ENCODE data around the gene ASB1.

ASB1 gene, protein sequence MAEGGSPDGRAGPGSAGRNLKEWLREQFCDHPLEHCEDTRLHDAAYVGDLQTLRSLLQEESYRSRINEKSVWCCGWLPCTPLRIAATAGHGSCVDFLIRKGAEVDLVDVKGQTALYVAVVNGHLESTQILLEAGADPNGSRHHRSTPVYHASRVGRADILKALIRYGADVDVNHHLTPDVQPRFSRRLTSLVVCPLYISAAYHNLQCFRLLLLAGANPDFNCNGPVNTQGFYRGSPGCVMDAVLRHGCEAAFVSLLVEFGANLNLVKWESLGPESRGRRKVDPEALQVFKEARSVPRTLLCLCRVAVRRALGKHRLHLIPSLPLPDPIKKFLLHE

DNA sequence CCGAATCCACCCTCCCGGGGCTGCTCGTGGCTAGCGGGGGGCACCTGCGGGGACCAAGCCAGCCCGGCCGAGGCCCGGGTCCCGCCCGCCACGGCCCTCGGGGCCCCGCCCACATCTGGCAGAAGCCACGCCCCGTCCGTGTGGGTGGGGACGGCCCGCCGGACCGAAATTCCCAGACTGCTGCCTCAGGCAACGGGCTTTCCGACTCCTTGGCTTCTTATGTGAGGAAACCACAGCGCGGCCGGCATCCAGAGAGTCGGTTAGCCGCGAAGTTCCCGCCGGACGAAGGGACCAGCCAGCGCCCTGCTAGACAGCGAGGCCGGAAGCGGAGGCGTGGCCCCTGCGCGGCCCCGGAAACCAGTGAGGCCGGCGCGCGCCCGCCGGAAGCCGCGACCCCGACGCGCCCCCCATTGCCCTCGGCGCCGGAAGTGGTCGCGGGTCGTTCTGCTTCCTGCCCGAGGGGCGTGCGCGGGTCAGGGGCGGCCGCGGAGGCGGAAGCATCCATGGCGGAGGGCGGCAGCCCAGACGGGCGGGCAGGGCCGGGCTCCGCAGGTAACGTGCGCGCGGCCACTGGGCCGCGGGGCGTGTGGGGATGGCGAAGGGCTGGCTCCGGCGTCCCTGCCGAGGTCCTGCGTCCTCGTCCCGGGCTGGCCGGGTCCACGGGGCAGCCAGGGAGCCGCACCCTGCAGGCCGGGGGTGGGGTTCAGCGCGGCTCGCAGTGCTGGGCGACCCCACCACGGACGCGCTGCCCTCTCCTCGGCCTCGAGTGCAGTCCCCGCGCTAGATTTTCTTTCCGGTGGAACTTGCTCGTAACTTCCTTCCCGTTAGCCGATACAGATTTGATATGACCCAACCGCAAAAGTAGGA lies at the start of gene ASB1:
TSS of gene ASB1 (plus strand) at position 360 of the 867 bp plus-strand sequence. CDS start at position 504, 144 bp downstream.
- peak; percentile 5 for DNase-seq (ENCODE audit: low read depth)

DNA sequence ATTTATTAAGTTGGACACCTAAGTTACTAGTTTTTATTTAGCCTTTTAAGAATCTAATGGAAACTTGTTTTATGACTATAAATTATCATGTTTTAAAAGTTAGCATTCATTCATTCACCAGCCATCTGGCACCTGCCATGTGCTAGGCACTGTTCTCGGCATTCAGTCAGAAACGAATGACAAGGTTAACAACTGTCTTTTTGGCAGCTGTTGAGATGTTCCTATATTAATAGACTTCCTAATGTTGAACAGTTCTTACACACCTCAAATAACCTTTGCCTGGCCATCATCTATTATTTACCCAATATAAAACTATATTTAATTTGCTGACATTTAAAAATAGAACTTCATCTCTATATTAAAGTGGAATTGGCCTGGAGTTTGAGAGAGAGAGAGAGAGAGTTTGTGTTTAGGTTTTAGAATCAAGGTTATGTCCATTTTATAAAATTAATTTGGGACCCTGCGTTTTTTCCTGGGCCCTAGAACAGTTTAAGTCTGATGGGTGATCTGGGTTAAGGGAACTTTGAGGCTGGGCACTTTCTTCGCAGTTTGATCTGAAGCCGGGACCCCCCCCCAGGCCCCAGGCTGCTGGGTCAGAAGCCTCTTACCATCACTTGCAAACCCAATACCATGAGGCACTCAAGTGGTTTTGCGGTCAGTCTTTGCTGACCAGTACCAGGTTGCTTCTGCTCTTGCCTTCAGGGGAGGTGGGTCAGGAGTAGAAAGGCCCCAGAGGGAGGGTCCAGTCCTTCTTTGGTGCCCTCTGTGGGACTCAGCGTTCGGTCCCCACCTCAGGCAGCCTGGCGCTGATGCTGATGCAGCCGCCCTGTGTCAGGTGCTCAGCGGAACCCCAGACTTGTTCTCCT lies 48.3 kb upstream of the ASB1 start:
- no peak for DNase-seq (ENCODE audit: low read depth)

DNA sequence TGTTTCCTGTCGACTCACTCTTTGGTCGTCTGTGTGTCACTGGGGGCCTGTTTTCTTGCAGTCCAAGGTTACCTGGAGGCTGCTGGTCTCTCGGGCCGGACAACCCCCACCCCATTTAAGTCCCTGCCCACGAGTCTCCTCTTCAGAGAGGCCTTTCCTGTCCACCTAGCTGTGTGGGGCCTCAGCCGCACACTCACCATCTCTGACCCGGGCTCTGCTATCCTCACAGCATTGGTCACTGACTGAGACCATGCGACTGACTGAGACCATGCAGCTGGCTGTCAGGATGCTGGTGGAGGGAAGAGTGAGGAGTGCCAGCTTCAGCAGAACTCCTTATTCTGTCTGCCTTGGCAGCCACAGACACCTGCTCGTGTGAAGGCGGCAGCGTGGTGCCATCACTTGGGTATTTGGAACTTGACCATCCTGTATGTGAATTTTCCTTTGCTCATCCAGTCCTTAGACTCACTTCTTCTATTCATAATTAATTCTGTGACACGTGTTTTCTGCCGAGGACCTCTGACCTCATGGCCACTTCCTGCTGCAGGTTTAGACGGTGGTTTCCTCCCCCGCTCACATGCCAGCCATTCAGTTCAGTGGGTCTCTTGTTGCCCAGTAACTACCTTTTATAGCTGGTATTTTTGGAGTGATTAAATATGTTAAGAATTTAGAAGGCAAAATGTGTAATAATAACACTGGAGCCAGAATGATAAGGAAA lies 47.5 kb upstream of the ASB1 start:
- DNase-seq (ENCODE audit: low read depth) = no peak

DNA sequence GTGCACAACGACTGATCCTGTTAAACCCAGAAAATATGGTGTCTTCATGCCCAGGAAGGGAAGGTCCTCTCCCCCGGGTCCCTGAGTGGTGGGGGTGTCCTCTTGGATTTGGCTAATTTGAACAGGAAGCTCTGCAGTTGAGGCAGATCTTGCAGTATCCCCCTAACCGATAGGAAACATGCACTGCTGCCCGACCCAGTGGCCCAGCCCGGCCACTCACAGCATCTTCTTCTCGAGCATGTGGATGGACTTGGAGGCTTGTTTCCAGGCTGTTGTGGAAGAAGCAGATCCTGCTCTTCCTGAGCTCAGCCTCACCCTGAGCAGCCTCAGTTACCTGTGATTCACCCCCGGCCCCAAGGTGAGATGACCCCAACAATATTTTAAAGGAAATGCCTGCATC lies 46.4 kb upstream of the ASB1 start:
- no peak for DNase-seq (ENCODE audit: low read depth)

DNA sequence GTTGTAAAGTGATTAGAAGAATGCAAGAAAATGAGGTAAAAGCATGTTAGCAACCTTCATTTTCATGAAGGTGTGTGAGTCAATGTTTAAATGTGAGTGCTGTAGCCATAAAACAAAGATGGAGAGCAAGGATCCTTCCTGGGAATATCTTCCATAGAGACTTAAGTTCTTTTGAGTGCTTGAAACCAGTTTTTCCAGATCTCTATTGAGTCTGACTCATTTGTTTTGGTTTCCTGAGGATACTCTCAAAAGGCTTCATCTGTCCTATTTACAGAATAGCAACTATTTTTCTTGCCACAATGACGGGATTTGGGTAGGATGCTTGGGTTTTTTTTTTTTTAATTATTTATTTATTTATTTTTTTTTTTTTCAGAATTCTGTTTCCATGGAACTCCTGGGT lies 45.9 kb upstream of the ASB1 start:
- DNase-seq (ENCODE audit: low read depth) = no peak

DNA sequence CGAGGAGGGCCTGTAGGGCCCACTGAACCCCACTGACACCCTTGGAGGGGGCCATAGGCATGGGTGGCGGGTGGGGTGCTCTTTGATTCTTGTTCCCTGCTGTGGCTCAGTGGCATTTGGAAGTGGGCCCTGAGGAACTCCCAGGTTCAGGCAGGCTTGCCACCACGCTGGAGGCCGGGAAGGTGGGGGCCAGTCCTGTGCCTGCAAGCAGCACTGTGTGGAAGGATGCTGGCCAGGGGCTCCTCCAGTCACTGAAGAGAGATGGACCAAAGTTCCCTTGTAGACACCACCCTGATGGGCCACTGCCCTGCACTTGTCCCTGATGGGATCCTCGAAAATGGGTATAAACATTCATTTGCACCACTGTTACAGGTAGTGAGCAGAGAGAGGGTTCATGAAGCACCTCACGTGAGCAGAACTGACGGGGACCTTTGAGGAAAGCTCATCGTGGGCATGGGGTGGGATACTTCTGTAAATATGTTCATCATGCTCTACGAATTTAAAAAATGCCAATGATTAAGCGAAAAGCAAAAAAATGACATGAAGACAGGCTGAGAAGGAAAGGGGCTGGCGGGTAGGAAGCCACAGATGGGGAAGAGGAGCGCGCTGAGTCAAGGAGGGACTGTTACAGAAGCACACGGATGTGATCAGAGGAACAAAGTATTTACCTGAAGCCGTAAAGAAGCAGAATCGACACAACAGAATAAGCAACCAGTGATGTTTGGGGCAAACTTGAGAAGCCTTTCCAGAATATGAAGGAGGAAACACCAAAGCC lies 45.2 kb upstream of the ASB1 start:
- no peak for DNase-seq (ENCODE audit: low read depth)

DNA sequence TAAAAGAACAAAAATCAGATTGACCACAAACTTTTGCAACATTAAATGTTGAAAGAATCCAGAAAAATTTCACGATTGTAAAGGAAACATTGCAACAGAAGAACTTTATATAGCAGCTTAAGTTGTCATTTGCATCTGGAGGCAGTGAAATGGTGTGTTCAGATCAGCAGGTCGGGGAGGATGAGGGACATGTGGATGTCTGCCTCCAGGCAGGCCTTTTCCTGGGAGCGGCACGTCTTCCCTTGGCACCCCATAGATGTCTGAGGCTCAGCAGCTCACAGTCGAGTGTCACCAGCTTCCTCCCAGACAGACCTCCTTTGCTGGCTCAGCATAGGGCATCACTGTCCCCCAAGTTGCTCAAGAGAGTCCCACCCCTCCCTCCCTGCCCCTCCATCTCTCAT lies 44.3 kb upstream of the ASB1 start:
- DNase-seq (ENCODE audit: low read depth) = no peak

DNA sequence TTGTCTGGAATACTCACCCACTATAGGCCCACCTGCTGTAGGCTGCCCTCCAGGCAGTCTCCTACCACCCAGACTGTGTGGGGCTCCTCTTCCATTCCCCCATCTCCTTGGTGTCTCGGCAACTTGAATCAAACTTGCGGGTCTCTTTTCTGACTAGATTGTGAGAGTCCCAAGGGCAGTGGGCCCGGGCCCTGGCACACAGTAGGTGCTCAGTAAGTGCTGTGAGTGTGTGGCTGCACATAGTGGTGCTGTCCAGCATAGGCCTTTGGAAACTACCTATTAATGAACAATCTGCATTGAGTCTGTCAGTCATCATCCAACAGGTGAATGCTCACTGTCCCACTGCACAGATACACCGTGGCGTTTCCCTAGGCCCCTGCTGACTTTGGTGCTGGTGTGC lies 43.6 kb upstream of the ASB1 start:
- DNase-seq (ENCODE audit: low read depth) = no peak

DNA sequence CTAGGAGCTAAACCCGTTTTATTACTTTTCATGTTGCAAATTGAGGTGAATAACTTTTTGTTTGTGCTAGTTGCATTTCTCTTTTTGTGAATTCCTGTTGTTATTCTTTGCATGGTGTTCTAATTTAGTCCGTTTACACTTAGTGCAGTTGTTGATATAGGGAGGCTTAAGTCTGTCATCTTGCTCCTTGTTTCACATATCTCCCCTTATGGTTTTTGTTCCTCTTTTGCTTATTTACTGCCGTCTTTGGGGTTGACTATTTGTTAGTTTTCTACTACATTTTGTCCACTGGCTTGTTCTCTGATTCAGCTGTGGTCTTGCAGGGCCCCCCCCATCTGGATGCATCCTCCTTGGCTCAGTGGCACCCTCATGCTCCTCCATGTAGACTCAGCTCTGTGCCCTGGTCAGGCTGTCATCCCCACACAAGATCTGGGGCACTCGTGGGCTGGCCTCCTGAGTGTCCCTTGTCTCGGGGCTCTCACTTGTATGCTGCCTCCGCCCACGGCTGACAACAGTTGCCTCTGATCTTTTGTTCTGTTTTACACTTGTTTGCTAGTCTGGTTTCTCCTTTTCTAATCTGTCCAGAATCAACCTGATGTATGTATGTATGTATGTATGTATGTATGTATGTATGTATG lies 42.9 kb upstream of the ASB1 start:
- DNase-seq (ENCODE audit: low read depth) = no peak

DNA sequence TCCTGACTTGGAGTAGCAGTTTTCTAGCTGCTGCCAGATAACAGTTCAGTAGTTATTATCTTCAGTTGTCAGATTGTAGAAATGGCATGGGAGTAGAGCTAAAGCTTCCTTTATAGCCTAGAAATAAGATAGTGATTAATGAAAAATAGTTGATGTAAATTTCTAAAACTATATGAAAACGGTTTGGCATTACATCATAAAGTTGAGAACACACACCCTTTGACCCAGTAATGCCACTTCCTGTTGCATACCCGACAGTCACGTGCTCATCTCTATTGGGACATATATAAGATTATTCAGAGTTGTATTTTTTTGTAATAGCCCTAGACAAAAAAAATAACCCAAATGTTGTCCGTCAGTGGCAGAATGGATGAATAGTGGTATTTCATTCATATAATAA lies 39.4 kb upstream of the ASB1 start:
- no peak for DNase-seq (ENCODE audit: low read depth)

DNA sequence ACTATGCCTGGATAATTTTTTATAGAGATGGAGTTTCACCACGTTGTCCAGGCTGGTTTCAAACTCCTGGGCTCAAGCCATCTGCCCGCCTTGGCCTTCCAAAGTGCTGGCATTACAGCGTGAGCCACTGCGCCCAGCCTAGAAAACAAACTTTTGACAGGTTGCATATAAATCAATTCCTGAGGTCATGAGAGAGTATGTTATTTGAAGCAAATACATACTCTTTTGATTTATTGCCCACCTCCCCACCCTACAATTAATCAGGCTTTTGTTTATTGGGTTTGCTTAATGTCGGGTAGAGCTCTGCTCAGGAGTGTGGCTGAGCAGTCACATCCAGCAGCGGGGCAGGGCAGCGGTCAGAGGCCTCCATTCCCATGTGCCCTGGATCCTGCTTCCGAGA lies 37.9 kb upstream of the ASB1 start:
- DNase-seq (ENCODE audit: low read depth) = no peak

DNA sequence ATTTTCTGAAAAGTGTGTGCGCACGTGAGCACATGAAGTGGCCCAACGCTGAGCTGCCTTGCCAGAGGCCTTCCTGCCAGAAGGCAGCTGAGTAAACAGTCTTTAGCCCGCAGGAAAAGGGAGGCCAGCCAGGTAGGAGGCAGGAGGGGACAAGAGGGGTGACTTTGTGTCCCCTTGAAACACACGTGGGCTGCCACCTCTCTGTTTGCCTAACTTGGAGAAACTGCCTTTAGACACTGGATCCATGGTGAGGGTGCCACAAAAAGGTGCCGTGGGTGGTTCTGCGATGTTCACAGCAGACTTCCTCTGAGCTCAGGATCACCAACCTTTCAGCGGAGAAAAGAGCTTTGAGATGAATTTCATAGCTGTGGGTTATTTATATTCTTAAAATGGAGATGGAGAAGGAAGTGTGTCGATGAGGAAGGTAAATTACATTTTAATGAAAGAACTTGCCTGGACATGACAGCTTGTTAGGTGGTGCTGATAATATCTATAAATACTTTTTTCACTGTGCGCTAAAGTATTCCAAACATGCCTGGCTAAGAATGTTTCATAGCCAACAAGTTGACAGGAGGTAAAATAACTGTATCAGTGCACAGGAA lies 36.6 kb upstream of the ASB1 start:
- DNase-seq (ENCODE audit: low read depth) = no peak

DNA sequence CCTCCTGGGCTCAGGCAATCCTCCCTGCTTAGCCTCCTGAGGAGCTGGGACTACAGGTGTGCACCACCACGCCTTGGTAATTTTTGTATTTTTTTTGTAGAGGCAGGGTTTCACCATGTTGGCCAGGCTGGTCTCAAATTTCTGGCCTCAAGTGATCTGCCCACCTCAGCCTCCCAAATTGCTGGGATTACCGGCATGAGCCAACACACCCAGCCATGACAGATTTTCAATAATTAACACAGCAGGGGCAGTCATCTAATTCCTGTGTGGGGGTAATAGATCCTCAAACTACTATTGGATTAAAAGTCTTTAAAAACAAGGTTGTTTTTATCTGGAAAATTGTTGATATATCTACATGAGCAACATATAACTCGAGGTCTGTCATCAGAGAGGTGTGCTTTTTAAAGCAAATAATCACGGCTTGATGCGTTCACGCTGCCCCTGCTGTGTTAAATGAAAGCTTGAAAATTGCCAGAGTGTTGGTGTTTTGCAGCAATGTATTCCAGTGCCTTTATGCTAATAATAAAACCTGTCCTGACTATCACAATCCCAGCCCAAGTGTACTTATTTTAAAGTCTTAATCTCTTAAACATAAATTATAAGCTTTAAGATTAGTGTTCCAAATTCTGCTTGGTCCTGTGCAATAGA lies 35.6 kb upstream of the ASB1 start:
- no peak for DNase-seq (ENCODE audit: low read depth)

DNA sequence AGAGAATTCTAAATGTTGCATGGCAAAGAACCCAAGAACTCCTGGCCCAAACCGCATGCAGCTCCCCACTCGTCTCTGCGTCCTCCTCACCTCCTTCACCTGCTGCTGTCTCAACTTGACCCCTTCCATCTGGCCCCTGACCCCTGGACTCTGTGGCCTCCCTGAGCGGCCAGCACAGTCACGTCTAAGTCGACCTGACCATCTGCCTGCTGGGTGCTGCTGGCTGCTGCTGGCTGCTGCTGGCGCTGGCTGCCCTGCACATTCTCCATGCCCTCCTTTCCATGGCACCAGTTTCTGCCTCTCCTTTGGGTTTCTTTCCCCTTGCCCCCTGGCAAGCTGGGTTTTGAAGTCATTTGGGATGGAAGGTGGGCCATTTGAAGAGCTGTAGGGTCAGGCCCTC lies 30.1 kb upstream of the ASB1 start:
- DNase-seq (ENCODE audit: low read depth) = no peak

DNA sequence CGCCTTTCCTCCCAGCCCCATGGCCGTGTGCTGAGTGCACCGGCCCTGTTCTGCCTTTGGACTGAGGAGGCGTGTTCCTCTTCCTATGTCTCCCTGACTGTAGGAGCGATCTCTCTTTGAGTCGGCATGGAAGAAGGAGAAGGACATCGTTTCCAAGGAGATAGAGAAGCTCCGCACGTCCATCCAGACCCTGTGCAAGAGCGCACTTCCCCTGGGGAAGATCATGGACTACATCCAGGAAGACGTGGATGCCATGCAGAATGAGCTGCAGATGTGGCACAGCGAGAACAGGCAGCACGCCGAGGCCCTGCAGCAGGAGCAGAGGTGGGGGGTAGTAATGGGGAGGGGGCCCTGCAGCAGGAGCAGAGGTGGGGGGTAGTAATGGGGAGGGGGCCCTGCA lies 29.4 kb upstream of the ASB1 start:
- no peak for DNase-seq (ENCODE audit: low read depth)

DNA sequence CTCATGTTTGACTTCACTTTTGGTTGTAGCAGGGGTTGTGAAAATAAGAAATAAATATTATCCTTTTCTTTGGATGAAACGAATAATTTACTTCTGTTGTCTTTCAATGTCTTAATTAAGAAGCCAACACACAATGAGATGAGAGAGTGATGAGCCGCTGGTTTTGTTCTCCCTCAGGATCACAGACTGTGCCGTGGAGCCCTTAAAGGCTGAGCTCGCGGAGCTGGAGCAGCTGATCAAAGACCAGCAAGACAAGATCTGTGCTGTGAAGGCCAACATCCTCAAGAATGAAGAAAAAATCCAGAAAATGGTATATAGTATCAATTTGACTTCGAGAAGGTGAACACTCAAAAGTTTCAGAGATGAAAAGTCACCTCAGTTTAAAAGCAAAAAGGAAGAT lies 28.1 kb upstream of the ASB1 start:
- no peak for DNase-seq (ENCODE audit: low read depth)

DNA sequence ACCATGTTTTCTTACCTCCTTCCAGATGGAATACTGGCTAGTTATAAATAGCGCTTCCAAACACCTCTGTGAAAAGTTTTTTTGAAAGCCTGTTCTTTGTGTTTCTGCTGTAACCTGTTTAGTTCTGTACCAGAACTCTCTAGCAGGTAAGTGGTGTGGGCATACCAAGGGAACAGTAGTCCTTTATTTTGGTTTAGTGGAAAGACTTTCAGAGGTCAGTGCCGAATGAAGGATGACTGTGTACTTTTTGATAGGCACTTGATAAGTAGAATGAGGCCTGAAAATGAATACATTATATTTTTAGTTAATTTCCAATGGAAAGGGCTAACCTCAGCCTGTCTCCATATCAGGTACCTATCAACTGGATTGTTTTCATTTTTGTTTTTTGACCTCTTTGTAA lies 27.6 kb upstream of the ASB1 start:
- no peak for DNase-seq (ENCODE audit: low read depth)

DNA sequence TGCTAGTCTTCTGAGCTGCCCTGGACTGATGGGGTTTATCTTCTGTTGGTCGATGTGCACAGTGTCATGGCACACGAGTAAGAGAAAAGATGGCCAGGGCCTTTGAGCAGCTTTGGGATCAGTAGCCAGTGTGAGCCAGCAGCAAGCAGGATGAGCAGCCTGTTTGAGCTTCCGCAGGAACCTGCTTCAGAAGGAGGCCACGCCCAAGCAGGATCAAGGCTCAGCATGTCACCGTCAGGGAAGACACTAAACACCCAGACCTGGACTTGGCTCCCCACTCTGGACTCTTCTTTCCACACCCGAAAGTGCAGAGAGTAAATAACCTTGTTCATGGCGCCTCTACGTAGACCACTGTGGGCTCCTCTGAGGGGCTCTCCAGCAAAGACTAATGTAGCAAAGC lies 25.2 kb upstream of the ASB1 start:
- DNase-seq (ENCODE audit: low read depth) = no peak

DNA sequence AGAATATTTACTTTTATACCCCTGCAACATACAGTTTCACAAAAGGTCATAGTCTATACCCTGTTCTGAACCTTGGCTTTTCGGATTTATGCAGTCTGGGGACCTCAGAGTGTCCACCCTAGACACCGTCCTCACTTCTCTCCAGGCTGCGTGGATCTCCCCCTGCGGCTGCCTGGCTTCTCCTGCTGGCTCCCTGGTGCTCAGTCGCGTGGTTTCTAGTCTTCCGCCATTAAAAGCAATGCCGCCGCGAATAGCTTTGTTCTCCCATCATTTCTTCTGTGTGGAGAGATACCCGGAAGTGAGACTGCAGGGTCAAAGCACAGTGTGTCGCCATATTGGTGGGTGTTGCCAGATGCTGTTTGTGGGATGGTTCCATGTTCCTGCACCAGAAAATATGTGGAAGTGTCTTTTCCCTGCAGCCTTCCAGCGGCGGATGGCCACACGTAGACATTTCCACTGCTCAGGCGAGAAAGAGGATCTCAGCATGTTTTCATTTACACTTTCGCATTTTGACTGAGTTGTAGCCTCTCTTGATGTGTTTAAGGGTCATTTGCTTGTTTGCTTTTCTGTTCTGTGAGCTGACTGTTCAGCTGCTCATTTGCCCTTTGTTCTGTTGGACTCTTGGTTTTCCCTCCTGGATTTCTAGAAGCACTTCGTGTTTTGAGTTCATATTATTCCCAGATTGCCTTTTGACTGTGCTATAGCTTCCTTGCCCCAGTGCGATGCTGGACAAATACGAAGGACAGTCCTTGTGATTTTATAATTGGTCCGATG lies 22.9 kb upstream of the ASB1 start:
- DNase-seq (ENCODE audit: low read depth) = no peak
